ENCODE results near the gene DUSP1. TPM values are rescaled to one million over a fixed set of nuclear protein-coding genes. Genes with fewer than 3 reads are reported as not detected.

DUSP1 gene
- total and polyA plus RNA-seq, 2 donors from 2014 or later, result 172 to 298 TPM

- Histone ChIP-seq H3K27ac (ENCODE audit: low read depth in 2 of 2, low read length in 2 of 2) (no peak overlapping the region), H3K9me3 (ENCODE audit: control insufficient read depth in 2 of 3, insufficient read depth in 1 of 3, low read length in 3 of 3) (no peaks in the 10 kb centered on the region), H3K36me3 (ENCODE audit: control insufficient read depth in 2 of 3, insufficient read depth in 3 of 3, low read length in 3 of 3) (no peaks in the 10 kb centered on the region), H3K4me3 (ENCODE audit: low read length in 3 of 3) (no peak overlapping the region), H3K4me1 (ENCODE audit: control insufficient read depth in 2 of 3, insufficient read depth in 2 of 3, low read depth in 1 of 3, low read length in 3 of 3) (peaks cover 0 to 12% (median 3%) of the 10 kb centered on the region in 3 donors), H3K27me3 (ENCODE audit: control insufficient read depth, insufficient read depth, low read length) (no peaks in the 10 kb centered on the region), H3K9ac (ENCODE audit: low read length in 3 of 3) (no peak overlapping the region)
- intact Hi-C loops (cut with DNase I), result no loop called here
- FAIRE-seq, result no peak
- peak in 1 of 5 donors; percentile 58 for DNase-seq
- no peak for TF ChIP-seq CTCF (IDR thresholded peaks at IDR 0.05; ENCODE audit: borderline replicate concordance, extremely low read depth, insufficient read depth)
Measured at GRCh38 chr5:172735141-172735831, 35.7 kb downstream of the DUSP1 start.

- no peak for FAIRE-seq
Measured at GRCh38 chr5:172733974-172734346, 37.0 kb downstream of the DUSP1 start.

GRCh38 chr5:172733131-172733973 lies 37.6 kb downstream of the DUSP1 start:
- no peak for FAIRE-seq
- intact Hi-C loops (cut with DNase I), result no loop called here
- H3K9me3 ChIP-seq (ENCODE audit: control insufficient read depth in 2 of 3, insufficient read depth in 1 of 3, low read length in 3 of 3), result no peaks in the 10 kb centered on the region
- DNase-seq, result peak in 4 of 5 donors; percentile 78 to 96 (median 87)
- H3K27me3 ChIP-seq (ENCODE audit: control insufficient read depth, insufficient read depth, low read length), result no peaks in the 10 kb centered on the region
- no peaks in the 10 kb centered on the region for H3K36me3 ChIP-seq (ENCODE audit: control insufficient read depth in 2 of 3, insufficient read depth in 3 of 3, low read length in 3 of 3)
- peak overlapping the region in 2 of 3 donors; percentile 29 to 63 for H3K9ac ChIP-seq (ENCODE audit: low read length in 3 of 3)
- peak overlapping the region; percentile 94 to 95 for H3K27ac ChIP-seq (ENCODE audit: low read depth in 2 of 2, low read length in 2 of 2)
- peaks cover 0 to 12% (median 3%) of the 10 kb centered on the region in 3 donors for H3K4me1 ChIP-seq (ENCODE audit: control insufficient read depth in 2 of 3, insufficient read depth in 2 of 3, low read depth in 1 of 3, low read length in 3 of 3)
- no peak for TF ChIP-seq CTCF (IDR thresholded peaks at IDR 0.05; ENCODE audit: borderline replicate concordance, extremely low read depth, insufficient read depth)
- H3K4me3 ChIP-seq (ENCODE audit: low read length in 3 of 3), result no peak overlapping the region

More at GRCh38 chr5:172733974-172734346, 37.0 kb downstream of the DUSP1 start:
- Histone ChIP-seq H3K4me3 (ENCODE audit: low read length in 3 of 3) (no peak overlapping the region), H3K36me3 (ENCODE audit: control insufficient read depth in 2 of 3, insufficient read depth in 3 of 3, low read length in 3 of 3) (no peaks in the 10 kb centered on the region), H3K4me1 (ENCODE audit: control insufficient read depth in 2 of 3, insufficient read depth in 2 of 3, low read depth in 1 of 3, low read length in 3 of 3) (peaks cover 0 to 12% (median 3%) of the 10 kb centered on the region in 3 donors), H3K9ac (ENCODE audit: low read length in 3 of 3) (peak overlapping the region in 1 of 3 donors; percentile 63), H3K27me3 (ENCODE audit: control insufficient read depth, insufficient read depth, low read length) (no peaks in the 10 kb centered on the region), H3K9me3 (ENCODE audit: control insufficient read depth in 2 of 3, insufficient read depth in 1 of 3, low read length in 3 of 3) (no peaks in the 10 kb centered on the region), H3K27ac (ENCODE audit: low read depth in 2 of 2, low read length in 2 of 2) (peak overlapping the region; percentile 94 to 95)
- intact Hi-C loops (cut with DNase I), result no loop called here
- DNase-seq, result no peak
- no peak for TF ChIP-seq CTCF (IDR thresholded peaks at IDR 0.05; ENCODE audit: borderline replicate concordance, extremely low read depth, insufficient read depth)
